ENCODE data around the gene PLPPR3. TPM values are rescaled to one million over a fixed set of nuclear protein-coding genes. Genes with fewer than 3 reads are reported as not detected.
"Not testable (repeated sequence)": the region's sequence is repeated elsewhere in the genome, so short reads cannot be mapped to it uniquely, and the experiment has no call there.

The PLPPR3 gene
- total RNA-seq, 4 donors from 2014 or later, result not detected

DNA sequence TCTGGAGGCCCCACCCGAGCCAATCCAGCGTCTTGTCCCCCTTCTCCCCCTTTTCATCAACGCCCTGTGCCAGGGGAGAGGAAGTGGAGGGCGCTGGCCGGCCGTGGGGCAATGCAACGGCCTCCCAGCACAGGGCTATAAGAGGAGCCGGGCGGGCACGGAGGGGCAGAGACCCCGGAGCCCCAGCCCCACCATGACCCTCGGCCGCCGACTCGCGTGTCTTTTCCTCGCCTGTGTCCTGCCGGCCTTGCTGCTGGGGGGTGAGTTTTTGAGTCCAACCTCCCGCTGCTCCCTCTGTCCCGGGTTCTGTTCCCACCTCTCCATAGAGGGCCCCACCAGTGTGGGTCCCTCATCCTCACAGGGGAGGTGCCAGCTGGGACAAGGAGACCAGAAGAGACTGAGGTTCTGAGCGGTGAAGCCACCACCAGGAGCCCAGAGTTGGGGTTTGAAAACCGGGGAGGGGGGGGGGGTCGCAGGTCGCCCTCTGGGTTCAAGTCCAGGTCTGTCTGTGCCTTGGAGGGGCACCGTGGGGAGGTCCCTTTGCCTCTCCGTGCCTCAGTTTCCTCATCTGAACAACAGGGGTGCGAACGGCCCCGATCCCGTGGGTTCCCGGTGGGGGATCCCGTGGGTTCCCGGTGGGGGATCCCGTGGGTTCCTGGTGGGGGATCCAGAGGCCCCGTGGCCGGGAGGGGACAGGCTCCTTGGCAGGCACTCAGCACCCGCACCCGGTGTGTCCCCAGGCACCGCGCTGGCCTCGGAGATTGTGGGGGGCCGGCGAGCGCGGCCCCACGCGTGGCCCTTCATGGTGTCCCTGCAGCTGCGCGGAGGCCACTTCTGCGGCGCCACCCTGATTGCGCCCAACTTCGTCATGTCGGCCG lies 30.6 kb upstream of the PLPPR3 start, which contains the start of gene ELANE:
Gene ELANE, plus strand, starts transcription at position 168 of the 878 bp plus-strand sequence. Its CDS starts 26 bp downstream, at position 194.
- H3K4me3 ChIP-seq, result no peak within 1 kb of the TSS
- peak within 1 kb of the TSS; percentile 63 for H3K27ac ChIP-seq
- 60% methylated on average over 26 of the region's 55 CpGs for WGBS
- TF ChIP-seq POLR2AphosphoS5 (IDR thresholded peaks at IDR 0.05) (no peak), EP300 (IDR thresholded peaks at IDR 0.05) (no peak), POLR2A (IDR thresholded peaks at IDR 0.05) (no peak)
- TF ChIP-seq, protein P1, sequence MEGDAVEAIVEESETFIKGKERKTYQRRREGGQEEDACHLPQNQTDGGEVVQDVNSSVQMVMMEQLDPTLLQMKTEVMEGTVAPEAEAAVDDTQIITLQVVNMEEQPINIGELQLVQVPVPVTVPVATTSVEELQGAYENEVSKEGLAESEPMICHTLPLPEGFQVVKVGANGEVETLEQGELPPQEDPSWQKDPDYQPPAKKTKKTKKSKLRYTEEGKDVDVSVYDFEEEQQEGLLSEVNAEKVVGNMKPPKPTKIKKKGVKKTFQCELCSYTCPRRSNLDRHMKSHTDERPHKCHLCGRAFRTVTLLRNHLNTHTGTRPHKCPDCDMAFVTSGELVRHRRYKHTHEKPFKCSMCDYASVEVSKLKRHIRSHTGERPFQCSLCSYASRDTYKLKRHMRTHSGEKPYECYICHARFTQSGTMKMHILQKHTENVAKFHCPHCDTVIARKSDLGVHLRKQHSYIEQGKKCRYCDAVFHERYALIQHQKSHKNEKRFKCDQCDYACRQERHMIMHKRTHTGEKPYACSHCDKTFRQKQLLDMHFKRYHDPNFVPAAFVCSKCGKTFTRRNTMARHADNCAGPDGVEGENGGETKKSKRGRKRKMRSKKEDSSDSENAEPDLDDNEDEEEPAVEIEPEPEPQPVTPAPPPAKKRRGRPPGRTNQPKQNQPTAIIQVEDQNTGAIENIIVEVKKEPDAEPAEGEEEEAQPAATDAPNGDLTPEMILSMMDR (IDR thresholded peaks at IDR 0.05), result no peak
- peaks cover 31% of the 10 kb centered on the region for H3K4me1 ChIP-seq
- H3K9me3 ChIP-seq, result no peaks in the 10 kb centered on the region
- DNase-seq (ENCODE audit: low spot score in 2 of 2), result no peak
- H3K27me3 ChIP-seq, result peaks cover 28% of the 10 kb centered on the region
- no peaks in the 10 kb centered on the region for H3K36me3 ChIP-seq

DNA sequence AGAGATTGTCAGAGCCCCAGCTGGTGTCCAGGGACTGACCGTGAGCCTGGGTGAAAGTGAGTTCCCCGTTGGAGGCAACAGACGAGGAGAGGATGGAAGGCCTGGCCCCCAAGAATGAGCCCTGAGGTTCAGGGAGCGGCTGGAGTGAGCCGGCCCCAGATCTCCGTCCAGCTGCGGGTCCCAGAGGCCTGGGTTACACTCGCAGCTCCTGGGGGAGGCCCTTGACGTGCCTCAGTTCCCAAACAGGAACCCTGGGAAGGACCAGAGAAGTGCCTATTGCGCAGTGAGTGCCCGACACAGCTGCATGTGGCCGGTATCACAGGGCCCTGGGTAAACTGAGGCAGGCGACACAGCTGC lies 29.2 kb upstream of the PLPPR3 start:
- DNase-seq (ENCODE audit: low spot score in 2 of 2), result no peak
- peaks cover 31% of the 10 kb centered on the region for H3K4me1 ChIP-seq
- no peak overlapping the region for H3K4me3 ChIP-seq
- no peaks in the 10 kb centered on the region for H3K36me3 ChIP-seq
- no CpG with 5 or more reads among the region's 13 CpGs for WGBS
- peaks cover 37% of the 10 kb centered on the region for H3K27me3 ChIP-seq
- peak overlapping the region; percentile 63 for H3K27ac ChIP-seq
- no peaks in the 10 kb centered on the region for H3K9me3 ChIP-seq
- TF ChIP-seq, protein P1 (IDR thresholded peaks at IDR 0.05), result no peak
- TF ChIP-seq EP300 (IDR thresholded peaks at IDR 0.05), result no peak
- TF ChIP-seq POLR2AphosphoS5 (IDR thresholded peaks at IDR 0.05), result no peak
- TF ChIP-seq POLR2A (IDR thresholded peaks at IDR 0.05), result no peak

DNA sequence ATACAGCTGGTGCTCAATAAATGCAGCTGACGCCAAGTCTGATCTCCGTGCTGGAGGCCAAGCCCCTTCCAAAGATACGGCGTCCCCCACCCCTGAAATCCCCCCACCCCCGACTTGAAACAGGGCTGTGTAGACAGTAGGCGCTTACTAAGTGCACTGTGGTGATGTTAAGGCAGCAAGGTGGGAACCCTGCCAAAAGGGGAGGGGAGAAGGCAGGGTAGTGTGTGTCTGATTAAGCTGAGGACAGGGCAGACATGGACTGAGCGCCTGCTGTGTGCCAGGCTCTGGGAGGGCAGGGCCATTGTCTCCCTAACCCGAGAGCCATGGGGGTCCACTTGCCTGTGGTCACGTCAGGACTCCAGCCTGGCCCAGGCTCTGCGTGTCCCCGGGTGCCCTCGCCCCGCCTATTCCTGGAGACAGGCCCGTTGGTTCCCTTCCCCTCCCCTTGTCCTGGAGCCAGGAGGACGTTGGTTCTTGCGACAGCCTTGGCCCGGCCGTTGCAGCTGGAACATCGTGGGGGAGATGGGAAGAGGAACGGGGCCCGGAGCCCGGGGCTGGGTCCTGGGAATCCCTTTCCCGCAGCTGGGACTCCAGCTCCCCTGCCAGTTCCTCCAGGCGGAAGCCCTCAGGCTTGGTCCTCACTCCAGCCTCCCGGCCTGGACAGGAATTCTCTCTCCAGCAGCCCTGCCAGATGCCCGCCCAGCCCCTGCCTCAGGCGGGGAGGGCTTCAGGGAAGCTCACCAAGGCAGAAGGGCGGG lies 28.6 kb upstream of the PLPPR3 start:
- H3K27ac ChIP-seq, result peak overlapping the region; percentile 63
- 76% methylated on average over 6 of the region's 28 CpGs for WGBS
- H3K4me3 ChIP-seq, result no peak overlapping the region
- TF ChIP-seq, protein P1 (IDR thresholded peaks at IDR 0.05), result no peak
- TF ChIP-seq POLR2A (IDR thresholded peaks at IDR 0.05) (peak in 1 of 2 donors; percentile 16), EP300 (IDR thresholded peaks at IDR 0.05) (peak; percentile 22), POLR2AphosphoS5 (IDR thresholded peaks at IDR 0.05) (peak in 2 of 3 donors; percentile 88)
- DNase-seq (ENCODE audit: low spot score in 2 of 2), result peak; percentile 95 to 96
- H3K36me3 ChIP-seq, result no peaks in the 10 kb centered on the region
- peaks cover 31% of the 10 kb centered on the region for H3K4me1 ChIP-seq
- peaks cover 41% of the 10 kb centered on the region for H3K27me3 ChIP-seq
- H3K9me3 ChIP-seq, result no peaks in the 10 kb centered on the region

DNA sequence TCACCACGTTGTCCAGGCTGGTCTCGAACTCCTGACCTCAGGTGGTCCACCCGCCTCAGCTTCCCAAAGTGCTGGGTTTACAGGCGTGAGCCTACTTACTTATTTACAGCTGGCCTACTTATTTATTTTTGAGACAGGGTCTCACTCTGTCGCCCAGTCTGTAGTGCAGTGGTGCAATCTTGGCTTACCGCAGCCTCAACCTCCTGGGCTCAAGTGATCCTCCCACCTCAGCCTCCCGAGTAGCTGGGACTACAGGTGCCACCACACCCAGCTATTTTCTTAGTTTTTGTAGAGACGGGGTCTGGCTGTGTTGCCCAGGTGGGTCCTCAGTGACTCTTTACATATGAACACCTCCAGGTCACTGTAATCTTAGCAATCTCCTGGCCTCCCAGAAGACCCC lies 27.4 kb upstream of the PLPPR3 start:
- not testable (repeated sequence) for H3K36me3 ChIP-seq
- WGBS, result 78% methylated on average over 8 of the region's 8 CpGs
- peaks cover 34% of the 10 kb centered on the region for H3K4me1 ChIP-seq

DNA sequence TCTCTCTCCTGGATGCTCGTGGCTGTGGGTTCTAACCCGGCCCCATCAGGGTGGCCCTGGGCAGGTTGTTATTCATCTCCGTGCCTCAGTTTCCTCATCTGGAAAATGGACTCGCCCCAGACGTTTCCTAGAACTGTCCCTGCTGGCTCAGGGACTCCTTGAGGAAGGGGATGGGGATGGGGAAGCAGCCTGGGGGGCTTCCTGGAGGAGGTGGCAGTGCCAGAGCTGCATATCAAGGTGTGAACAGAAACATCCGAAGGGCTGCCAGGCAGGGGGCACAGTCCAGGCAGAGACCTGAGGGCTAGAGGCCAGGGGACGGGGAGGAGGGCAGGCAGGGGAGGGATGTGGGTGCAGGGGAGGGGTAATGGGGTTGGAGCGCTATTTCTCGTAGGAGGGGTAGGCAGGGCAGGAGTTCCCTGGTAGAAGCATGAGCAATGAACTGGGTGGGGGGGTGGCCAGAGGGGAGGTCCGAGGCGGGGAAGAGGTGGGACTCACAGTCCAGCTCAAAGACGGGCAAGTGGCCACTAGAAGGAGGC lies 26.7 kb upstream of the PLPPR3 start:
- TF ChIP-seq EP300 (IDR thresholded peaks at IDR 0.05) (no peak), POLR2A (IDR thresholded peaks at IDR 0.05) (no peak), POLR2AphosphoS5 (IDR thresholded peaks at IDR 0.05) (no peak)
- TF ChIP-seq, protein P1 (IDR thresholded peaks at IDR 0.05), result no peak
- 40% methylated on average over 10 of the region's 12 CpGs for WGBS
- no peaks in the 10 kb centered on the region for H3K36me3 ChIP-seq
- H3K27me3 ChIP-seq, result peaks cover 53% of the 10 kb centered on the region
- peaks cover 41% of the 10 kb centered on the region for H3K4me1 ChIP-seq
- no peaks in the 10 kb centered on the region for H3K9me3 ChIP-seq
- H3K27ac ChIP-seq, result no peak overlapping the region
- no peak overlapping the region for H3K4me3 ChIP-seq
- no peak for DNase-seq (ENCODE audit: low spot score in 2 of 2)

More for the DNA sequence above, 27.4 kb upstream of the PLPPR3 start:
- not testable (repeated sequence) for DNase-seq (ENCODE audit: low spot score in 2 of 2); H3K4me3 ChIP-seq; H3K27ac ChIP-seq; H3K9me3 ChIP-seq
- peaks cover 46% of the 10 kb centered on the region for H3K27me3 ChIP-seq

Data from suprapubic skin (tissue), 4 donors.